ENCODE measurements around the gene PPEF2.

The PPEF2 gene

DNA sequence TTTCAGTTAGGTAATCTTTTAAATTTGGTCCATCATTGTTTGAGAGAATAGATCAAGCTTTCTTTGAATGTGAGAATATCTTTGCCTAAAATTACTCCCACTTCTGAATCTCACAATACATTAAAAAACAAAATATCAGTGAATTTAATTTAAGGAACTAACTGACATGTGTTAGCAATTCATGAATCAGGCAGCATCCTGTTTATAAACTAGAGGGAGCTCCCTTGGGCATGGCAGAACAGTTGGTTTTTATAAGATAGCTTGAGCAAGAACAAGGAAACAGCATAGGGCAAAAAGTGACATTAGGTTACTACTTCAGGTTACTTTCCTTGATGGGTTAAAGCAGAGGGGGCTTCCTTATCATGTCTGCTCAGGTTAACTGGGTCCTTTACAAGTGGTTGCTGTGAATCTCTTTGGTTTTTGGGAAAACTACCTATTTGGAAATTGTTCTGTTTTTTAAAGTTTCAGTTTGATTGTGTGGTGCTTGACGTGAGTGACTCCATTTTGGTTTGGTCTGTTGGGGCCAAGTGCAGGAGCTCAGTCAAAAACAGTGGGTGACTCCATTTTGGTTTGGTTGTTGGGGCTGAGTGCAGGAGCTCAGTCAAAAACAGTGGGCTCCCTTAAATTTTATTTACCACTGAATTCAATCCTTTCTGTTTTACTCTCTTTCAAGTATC is 68.0 kb downstream of the PPEF2 start:
- no peak for DNase-seq (ENCODE audit: low read depth, low spot score)

DNA sequence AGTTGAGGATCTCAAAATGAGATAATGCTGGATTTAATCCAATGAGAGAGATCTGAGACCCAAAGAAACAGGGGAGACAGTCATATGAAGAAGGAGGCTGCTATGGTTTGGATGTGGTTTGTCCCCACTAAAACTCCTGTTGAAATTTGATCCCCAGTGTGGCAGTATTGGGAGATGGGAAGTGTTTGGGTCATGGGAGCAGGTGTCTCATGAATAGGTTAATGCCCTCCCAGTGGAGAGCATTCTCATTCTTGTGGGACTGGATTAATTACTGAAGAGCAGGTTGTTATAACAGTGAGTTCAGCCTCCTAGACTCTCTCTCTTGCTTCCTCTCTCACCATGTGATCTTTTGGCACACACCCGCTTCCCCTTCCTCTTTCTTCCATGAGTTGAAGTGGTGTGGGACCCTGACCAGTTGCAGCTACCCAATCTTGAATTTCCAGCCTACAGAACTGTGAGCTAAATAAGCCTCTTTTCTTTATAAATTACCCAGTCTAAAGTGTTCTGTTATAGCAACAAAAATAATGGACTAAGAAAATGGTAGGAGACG is 70.3 kb downstream of the PPEF2 start:
- DNase-seq (ENCODE audit: low read depth, low spot score): no peak

DNA sequence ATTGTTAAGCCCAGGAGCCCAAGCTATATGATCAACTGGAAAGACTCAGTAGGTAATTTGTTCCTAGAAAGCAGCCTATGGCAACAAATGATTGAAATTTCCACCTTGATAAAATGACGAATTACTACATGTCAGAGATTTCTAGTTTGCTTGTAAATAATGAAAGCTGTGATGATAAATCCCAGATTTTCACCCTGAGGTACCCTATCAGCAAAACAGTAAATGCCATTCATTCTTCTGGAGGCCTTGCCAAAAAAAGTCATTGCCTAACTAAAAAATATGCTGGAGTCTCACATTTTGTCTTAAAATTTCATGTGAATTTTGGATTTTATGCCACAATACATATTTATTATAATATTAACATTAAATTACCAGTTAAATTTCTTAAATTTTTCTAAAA is 71.3 kb downstream of the PPEF2 start:
- no peak for DNase-seq (ENCODE audit: low read depth, low spot score)

DNA sequence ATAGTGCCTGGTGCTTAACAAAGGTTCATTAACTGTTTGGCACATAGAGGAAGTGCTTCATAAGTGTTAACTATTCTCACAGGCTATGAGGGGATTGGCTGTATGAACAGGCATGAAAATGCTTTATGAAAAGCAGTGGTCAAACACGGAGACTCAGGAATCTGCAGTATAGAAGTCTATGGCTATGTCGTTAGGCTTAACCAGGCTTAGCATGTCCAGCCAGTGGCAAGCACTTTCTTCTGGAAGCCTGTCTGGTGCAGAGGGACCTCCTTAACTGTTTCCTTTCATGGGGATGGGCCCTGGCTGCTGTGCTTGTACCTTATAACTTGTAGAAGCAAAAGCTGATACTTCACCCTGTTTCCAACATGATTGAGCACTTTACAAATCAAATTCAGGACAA is 78.4 kb downstream of the PPEF2 start:
- no peak for DNase-seq (ENCODE audit: low read depth, low spot score)

DNA sequence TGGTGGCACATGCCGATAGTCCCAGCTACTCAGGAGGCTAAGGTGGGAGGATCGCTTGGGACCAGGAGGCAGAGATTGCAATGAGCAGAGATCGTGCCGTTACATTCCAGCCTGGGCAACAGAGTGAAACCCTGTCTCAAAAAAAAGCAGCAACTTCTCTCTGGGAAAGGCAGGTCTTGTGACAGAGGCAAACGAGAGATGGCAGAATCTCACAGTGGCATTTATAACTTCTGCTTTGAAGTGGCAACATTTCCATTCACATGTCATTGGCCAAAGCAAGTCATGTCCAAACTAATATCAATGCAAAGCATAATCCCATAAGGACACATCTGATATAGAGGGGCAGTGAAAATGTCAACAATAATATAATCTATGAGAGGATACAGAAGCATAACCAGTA is 79.8 kb downstream of the PPEF2 start:
- DNase-seq (ENCODE audit: low read depth, low spot score): no peak

DNA sequence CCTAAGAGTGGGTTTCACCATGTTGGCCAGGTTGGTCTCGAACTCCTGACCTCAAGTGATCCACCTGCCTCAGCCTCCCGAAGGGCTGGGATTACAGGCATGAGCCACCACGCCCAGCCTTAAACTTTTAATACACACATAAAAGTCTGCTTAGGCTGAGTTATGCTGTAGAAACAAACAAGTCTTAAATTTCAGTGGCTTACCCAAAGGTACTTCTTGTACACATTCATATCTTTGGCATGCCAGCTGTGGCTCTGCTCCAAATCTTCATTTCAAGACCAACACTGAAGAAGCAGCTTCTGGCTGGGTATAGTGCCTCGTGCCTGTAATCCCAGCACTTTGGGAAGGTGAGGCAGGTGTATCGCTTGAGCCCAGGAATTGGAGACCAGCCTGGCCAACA is 80.3 kb downstream of the PPEF2 start:
- no peak for DNase-seq (ENCODE audit: low read depth, low spot score)

DNA sequence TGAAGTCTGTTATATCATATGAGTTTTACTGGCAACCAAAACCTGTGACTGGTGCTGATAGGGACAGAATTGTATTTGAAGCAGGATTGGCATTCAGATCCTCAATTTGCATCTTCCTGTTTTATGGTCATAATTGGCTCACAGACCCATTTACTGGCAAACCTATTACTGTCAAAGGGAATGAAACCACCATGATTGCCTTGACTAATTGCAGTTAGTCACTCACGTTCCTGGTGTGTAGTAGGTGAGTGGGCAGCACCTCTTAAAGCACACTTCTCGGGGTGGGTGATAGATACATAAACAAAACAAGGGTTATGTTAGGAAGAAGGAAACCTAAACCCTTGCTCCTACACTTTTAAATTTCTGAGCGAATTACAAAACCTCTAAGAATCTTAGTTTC is 81.0 kb downstream of the PPEF2 start:
- no peak for DNase-seq (ENCODE audit: low read depth, low spot score)

DNA sequence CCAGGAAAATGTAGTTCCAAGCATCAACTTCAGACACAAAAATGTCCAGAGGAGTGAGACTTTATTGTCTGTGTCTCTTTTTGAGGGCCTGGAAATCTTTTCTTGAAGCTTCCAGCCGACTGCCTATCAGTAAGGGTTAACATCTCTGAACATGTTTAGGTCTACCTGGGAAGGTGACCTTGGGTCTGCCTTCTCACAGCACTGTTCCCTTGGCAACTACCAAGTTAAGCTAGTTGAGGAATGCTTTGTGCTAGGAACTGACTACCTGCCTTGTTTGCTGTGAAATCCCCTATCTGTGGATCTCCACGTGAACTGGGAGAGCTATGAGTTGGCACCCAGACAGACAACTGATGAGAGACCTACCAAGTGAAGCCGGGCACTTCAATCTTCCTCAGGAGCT is 81.6 kb downstream of the PPEF2 start:
- DNase-seq (ENCODE audit: low read depth, low spot score): no peak

DNA sequence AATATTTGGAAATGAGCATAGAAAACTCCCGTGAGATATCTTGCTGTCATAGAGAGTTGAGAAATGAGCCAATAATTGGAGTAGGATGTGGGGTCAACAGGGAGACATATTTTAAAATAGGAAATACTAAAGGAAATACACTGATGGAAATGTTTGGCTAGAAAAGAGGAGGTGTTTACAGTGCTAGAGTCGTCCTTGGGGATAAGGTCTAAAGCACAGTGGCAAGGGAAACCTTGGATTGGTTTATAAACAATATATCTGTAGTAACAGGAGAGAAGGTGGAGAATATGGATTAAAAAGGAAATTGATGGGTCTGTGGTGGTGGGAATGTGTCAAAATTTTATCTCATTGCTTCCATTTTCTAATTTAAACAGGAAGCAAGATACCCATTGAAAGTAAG is 82.1 kb downstream of the PPEF2 start:
- DNase-seq (ENCODE audit: low read depth, low spot score): no peak

DNA sequence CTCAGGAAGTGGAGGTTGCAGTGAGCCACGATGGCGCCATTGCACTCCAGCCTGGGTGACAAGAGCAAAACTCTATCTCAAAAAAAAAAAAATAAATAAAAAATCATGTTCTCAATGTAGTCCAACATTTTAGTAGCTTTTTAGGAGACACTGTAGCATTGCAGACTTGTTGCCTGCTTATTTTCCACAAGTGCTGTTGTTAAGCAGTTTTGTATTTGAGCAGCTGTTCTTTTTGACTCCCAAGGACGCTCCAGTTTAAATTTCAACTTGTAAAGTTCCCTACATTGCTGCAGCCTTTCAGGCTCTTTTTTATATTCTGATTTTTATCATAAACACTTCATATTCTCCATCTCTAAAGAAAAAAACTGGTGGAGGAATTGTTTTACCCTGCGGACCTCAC is 83.1 kb downstream of the PPEF2 start:
- no peak for DNase-seq (ENCODE audit: low read depth, low spot score)

DNA sequence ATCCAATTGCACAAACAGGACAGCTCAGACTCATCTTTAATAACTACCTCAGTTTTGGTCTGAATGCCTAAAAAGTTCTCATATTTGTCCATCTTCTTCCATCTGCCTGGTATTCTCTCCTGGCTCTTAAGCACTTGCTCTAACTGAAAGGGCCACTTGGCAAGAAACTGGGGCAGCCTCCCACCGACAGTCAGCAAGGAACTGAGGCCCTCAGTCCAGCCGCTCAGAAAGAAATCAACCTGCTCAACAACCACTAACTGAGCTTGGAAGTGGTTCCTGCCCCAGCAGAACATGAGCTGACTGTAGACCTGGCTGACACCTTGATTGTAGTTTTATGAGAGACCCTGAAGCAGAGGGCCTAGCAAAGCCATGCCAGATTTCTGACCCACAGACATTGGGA is 84.4 kb downstream of the PPEF2 start:
- no peak for DNase-seq (ENCODE audit: low read depth, low spot score)
